ENCODE data around the gene MEIS1.

MEIS1 gene

GRCh38 chr2:66532972-66533868 is 98.3 kb downstream of the MEIS1 start:
- no peak for DNase-seq (ENCODE audit: low read depth, low spot score)
- no peak overlapping the region for H3K9ac ChIP-seq (ENCODE audit: insufficient read length)
- no peaks in the 10 kb centered on the region for H3K9me3 ChIP-seq (ENCODE audit: low read depth, low read length)
- peak overlapping the region; percentile 93 for H3K27ac ChIP-seq
- peaks cover 78% of the 10 kb centered on the region for H3K36me3 ChIP-seq (ENCODE audit: insufficient read depth, low read length)
- TF ChIP-seq POLR2AphosphoS5 (IDR thresholded peaks at IDR 0.05; ENCODE audit: borderline replicate concordance, low read depth, low read length) (no peak; the same call in 1 of the 2 replicates), FOXP2 (optimal IDR thresholded peaks at IDR 0.05; ENCODE audit: control extremely low read depth, extremely low read length, insufficient read depth) (peak; percentile 69)
- peak overlapping the region; percentile 26; the same call in 1 of the 2 replicates for H3K4me3 ChIP-seq

GRCh38 chr2:66534461-66534860 is 99.5 kb downstream of the MEIS1 start:
- H3K9me3 ChIP-seq (ENCODE audit: low read depth, low read length), result no peaks in the 10 kb centered on the region
- peak overlapping the region; percentile 46 for H3K9ac ChIP-seq (ENCODE audit: insufficient read length)
- H3K36me3 ChIP-seq (ENCODE audit: insufficient read depth, low read length), result peaks cover 78% of the 10 kb centered on the region
- TF ChIP-seq EZH2 (IDR thresholded peaks at IDR 0.05) (no peak), POLR2AphosphoS5 (IDR thresholded peaks at IDR 0.05; ENCODE audit: borderline replicate concordance, low read depth, low read length) (no peak), FOXP2 (optimal IDR thresholded peaks at IDR 0.05; ENCODE audit: control extremely low read depth, extremely low read length, insufficient read depth) (no peak)
- H3K4me3 ChIP-seq, result peak overlapping the region; percentile 58
- H3K27ac ChIP-seq, result peak overlapping the region; percentile 93
- no peak for DNase-seq (ENCODE audit: low read depth, low spot score)

GRCh38 chr2:66535574-66536289 is 100.8 kb downstream of the MEIS1 start:
- Histone ChIP-seq H3K9me3 (ENCODE audit: low read depth, low read length) (no peaks in the 10 kb centered on the region), H3K36me3 (ENCODE audit: insufficient read depth, low read length) (peaks cover 80% of the 10 kb centered on the region), H3K27ac (peak overlapping the region; percentile 93), H3K9ac (ENCODE audit: insufficient read length) (peak overlapping the region; percentile 10), H3K4me3 (peak overlapping the region; percentile 58)
- peak; percentile 59 for DNase-seq (ENCODE audit: low read depth, low spot score)
- no peak for TF ChIP-seq POLR2AphosphoS5 (IDR thresholded peaks at IDR 0.05; ENCODE audit: borderline replicate concordance, low read depth, low read length)
- TF ChIP-seq EZH2 (IDR thresholded peaks at IDR 0.05), result no peak
- no peak for TF ChIP-seq FOXP2 (optimal IDR thresholded peaks at IDR 0.05; ENCODE audit: control extremely low read depth, extremely low read length, insufficient read depth)

GRCh38 chr2:66536290-66536673 is 101.4 kb downstream of the MEIS1 start:
- H3K4me3 ChIP-seq, result peak overlapping the region; percentile 58; the same call in 1 of the 2 replicates
- TF ChIP-seq POLR2AphosphoS5 (IDR thresholded peaks at IDR 0.05; ENCODE audit: borderline replicate concordance, low read depth, low read length) (no peak), FOXP2 (optimal IDR thresholded peaks at IDR 0.05; ENCODE audit: control extremely low read depth, extremely low read length, insufficient read depth) (no peak), EZH2 (IDR thresholded peaks at IDR 0.05) (no peak)
- H3K27ac ChIP-seq, result peak overlapping the region; percentile 93
- H3K36me3 ChIP-seq (ENCODE audit: insufficient read depth, low read length), result peaks cover 77% of the 10 kb centered on the region
- H3K9me3 ChIP-seq (ENCODE audit: low read depth, low read length), result no peaks in the 10 kb centered on the region
- H3K9ac ChIP-seq (ENCODE audit: insufficient read length), result no peak overlapping the region
- no peak for DNase-seq (ENCODE audit: low read depth, low spot score)

- peaks cover 76% of the 10 kb centered on the region for H3K36me3 ChIP-seq (ENCODE audit: insufficient read depth, low read length)
- peak overlapping the region; percentile 58; the same call in 1 of the 2 replicates for H3K4me3 ChIP-seq
- peak overlapping the region; percentile 93 for H3K27ac ChIP-seq
- no peak for TF ChIP-seq POLR2AphosphoS5 (IDR thresholded peaks at IDR 0.05; ENCODE audit: borderline replicate concordance, low read depth, low read length)
- TF ChIP-seq FOXP2 (optimal IDR thresholded peaks at IDR 0.05; ENCODE audit: control extremely low read depth, extremely low read length, insufficient read depth), result no peak
- no peak for TF ChIP-seq EZH2 (IDR thresholded peaks at IDR 0.05)
- DNase-seq (ENCODE audit: low read depth, low spot score), result no peak
- no peaks in the 10 kb centered on the region for H3K9me3 ChIP-seq (ENCODE audit: low read depth, low read length)
- no peak overlapping the region for H3K9ac ChIP-seq (ENCODE audit: insufficient read length)
These were observed 102.1 kb downstream of the MEIS1 start for GRCh38 chr2:66536997-66537396.

GRCh38 chr2:66538291-66538690 is 103.4 kb downstream of the MEIS1 start:
- H3K4me3 ChIP-seq, result no peak overlapping the region
- H3K27ac ChIP-seq, result peak overlapping the region; percentile 69
- H3K9ac ChIP-seq (ENCODE audit: insufficient read length), result no peak overlapping the region
- DNase-seq (ENCODE audit: low read depth, low spot score), result no peak
- TF ChIP-seq EZH2 (IDR thresholded peaks at IDR 0.05) (no peak), POLR2AphosphoS5 (IDR thresholded peaks at IDR 0.05; ENCODE audit: borderline replicate concordance, low read depth, low read length) (no peak), FOXP2 (optimal IDR thresholded peaks at IDR 0.05; ENCODE audit: control extremely low read depth, extremely low read length, insufficient read depth) (no peak)
- H3K36me3 ChIP-seq (ENCODE audit: insufficient read depth, low read length), result peaks cover 78% of the 10 kb centered on the region
- no peaks in the 10 kb centered on the region for H3K9me3 ChIP-seq (ENCODE audit: low read depth, low read length)

- Histone ChIP-seq H3K9me3 (ENCODE audit: low read depth, low read length) (no peaks in the 10 kb centered on the region), H3K9ac (ENCODE audit: insufficient read length) (no peak overlapping the region), H3K36me3 (ENCODE audit: insufficient read depth, low read length) (peaks cover 86% of the 10 kb centered on the region), H3K27ac (peak overlapping the region; percentile 56), H3K4me3 (no peak overlapping the region)
- no peak for DNase-seq (ENCODE audit: low read depth, low spot score)
- no peak for TF ChIP-seq EZH2 (IDR thresholded peaks at IDR 0.05)
- TF ChIP-seq FOXP2 (optimal IDR thresholded peaks at IDR 0.05; ENCODE audit: control extremely low read depth, extremely low read length, insufficient read depth), result no peak
- TF ChIP-seq POLR2AphosphoS5 (IDR thresholded peaks at IDR 0.05; ENCODE audit: borderline replicate concordance, low read depth, low read length), result no peak
These were observed 104.5 kb downstream of the MEIS1 start for GRCh38 chr2:66539452-66539851.

GRCh38 chr2:66541646-66542045 is 106.7 kb downstream of the MEIS1 start:
- TF ChIP-seq POLR2AphosphoS5 (IDR thresholded peaks at IDR 0.05; ENCODE audit: borderline replicate concordance, low read depth, low read length), result 0 out of 2 replicates have a peak, but pooled peaks have one; percentile 25
- no peak for TF ChIP-seq FOXP2 (optimal IDR thresholded peaks at IDR 0.05; ENCODE audit: control extremely low read depth, extremely low read length, insufficient read depth)
- DNase-seq (ENCODE audit: low read depth, low spot score), result no peak
- peaks cover 96% of the 10 kb centered on the region for H3K36me3 ChIP-seq (ENCODE audit: insufficient read depth, low read length)
- peak overlapping the region; percentile 82; the same call in 1 of the 2 replicates for H3K27ac ChIP-seq
- no peaks in the 10 kb centered on the region for H3K9me3 ChIP-seq (ENCODE audit: low read depth, low read length)
- no peak overlapping the region for H3K4me3 ChIP-seq
- H3K9ac ChIP-seq (ENCODE audit: insufficient read length), result no peak overlapping the region
